T-helper 2 cell (primary cell): ENCODE results near the gene LAIR1.
"Not testable (repeated sequence)": the region's sequence is repeated elsewhere in the genome, so short reads cannot be mapped to it uniquely, and the experiment has no call there.

ENCODE experiments used
- DNase-seq, 5 experiments: peaks; one replicate each; pipeline versions ENCODE4 v3.0.0 to v3.0.0-alpha.2; 2012 to 2022

Gene LAIR1

GRCh38 chr19:54376610-54377285, 12.0 kb upstream of the LAIR1 start:
- no peak for DNase-seq

- DNase-seq = peak in 1 of 5 experiments; percentile 72
Measured at GRCh38 chr19:54375181-54375938, 10.6 kb upstream of the LAIR1 start.

GRCh38 chr19:54373781-54374631, 9.3 kb upstream of the LAIR1 start:
- no peak for DNase-seq

- DNase-seq = not testable (repeated sequence)
Measured at GRCh38 chr19:54371453-54371852, 6.7 kb upstream of the LAIR1 start.

- DNase-seq = peak in 4 of 5 experiments; percentile 15 to 86 (median 68)
Measured at GRCh38 chr19:54370434-54370796, 5.7 kb upstream of the LAIR1 start.

- DNase-seq = not testable (repeated sequence)
Measured at GRCh38 chr19:54369688-54370433, 5.1 kb upstream of the LAIR1 start.

GRCh38 chr19:54369082-54369687, 4.5 kb upstream of the LAIR1 start:
- DNase-seq = no peak

- no peak for DNase-seq
Measured at GRCh38 chr19:54366811-54367210, 2.1 kb upstream of the LAIR1 start.

- not testable (repeated sequence) for DNase-seq
Measured at GRCh38 chr19:54365798-54366197, 1.1 kb upstream of the LAIR1 start.

- peak in 1 of 5 experiments; percentile 21 for DNase-seq
Measured at GRCh38 chr19:54361680-54362422, 2.9 kb downstream of the LAIR1 start.

GRCh38 chr19:54359149-54359820, 5.4 kb downstream of the LAIR1 start:
- peak in 4 of 5 experiments; percentile 46 to 64 (median 56) for DNase-seq

GRCh38 chr19:54357381-54357780, 7.3 kb downstream of the LAIR1 start:
- no peak for DNase-seq

GRCh38 chr19:54356444-54357056, 8.2 kb downstream of the LAIR1 start:
- DNase-seq = no peak

- no peak for DNase-seq
Measured at GRCh38 chr19:54355675-54356074, 9.1 kb downstream of the LAIR1 start.

GRCh38 chr19:54354761-54355160, 10.0 kb downstream of the LAIR1 start:
- no peak for DNase-seq

GRCh38 chr19:54352546-54352945, 12.2 kb downstream of the LAIR1 start:
- no peak for DNase-seq

- no peak for DNase-seq
Measured at GRCh38 chr19:54352041-54352440, 12.7 kb downstream of the LAIR1 start.

- no peak for DNase-seq
Measured at GRCh38 chr19:54351474-54351873, 13.3 kb downstream of the LAIR1 start.

GRCh38 chr19:54345938-54346386, 18.8 kb downstream of the LAIR1 start:
- DNase-seq = no peak

GRCh38 chr19:54343868-54344267, 20.9 kb downstream of the LAIR1 start:
- DNase-seq = no peak
